ENCODE results near the gene RAB3D.
"Not testable (repeated sequence)": the region's sequence is repeated elsewhere in the genome, so short reads cannot be mapped to it uniquely, and the experiment has no call there.

Gene RAB3D

GRCh38 chr19:11338121-11338520 is 1.3 kb downstream of the RAB3D start:
- no peak for DNase-seq (ENCODE audit: low spot score)

DNA sequence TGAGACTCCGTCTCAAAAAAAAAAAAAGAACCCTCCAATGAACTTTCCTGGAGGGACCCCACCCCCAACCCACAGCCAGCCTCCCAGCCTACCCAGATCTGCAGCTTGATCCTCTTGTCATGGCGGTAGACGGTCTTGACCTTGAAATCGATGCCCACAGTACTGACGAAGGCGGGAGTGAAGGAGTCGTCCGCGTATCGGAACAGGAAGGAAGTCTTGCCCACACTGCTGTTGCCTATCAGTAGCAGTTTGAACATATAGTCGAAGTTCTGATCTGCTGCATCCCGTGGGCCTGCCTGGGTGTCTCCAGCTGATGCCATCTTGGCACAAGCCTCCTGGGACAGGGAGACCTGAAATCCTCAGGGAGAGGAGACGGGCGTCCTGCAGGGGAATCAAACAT is 2.4 kb downstream of the RAB3D start:
- DNase-seq (ENCODE audit: low spot score) = no peak

DNA sequence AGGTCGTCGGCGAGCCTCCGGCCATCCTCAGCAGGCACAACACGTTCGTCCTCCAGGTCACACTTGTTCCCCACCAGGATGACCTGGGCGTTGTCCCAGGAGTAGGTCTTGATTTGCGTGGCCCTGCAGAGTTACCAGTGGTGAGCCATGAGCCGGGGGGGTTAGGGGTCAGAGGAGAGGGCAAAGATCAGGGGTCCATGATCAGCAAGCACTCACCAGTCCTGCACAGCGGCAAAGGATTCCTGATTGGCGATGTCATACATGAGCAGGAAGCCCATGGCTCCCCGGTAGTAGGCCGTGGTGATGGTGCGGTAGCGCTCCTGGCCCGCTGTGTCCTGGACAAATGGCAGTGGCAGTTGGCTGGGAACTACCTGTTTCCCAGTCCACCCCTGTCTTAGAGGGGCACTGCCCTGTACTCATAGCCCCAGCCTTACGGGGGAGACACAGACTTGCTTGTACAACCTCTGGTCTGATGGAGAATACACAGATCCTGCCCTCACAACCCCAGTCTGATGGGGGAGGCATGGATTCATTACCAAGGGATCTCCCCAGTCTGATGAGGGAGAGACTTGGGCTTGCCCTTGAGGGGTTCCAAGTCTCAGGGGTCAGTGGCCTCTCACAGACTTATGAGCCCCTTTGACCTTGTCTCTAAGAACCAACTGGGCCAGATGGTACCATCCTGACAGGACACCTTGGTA is 3.9 kb downstream of the RAB3D start:
- DNase-seq (ENCODE audit: low spot score) = no peak

GRCh38 chr19:11333838-11334237 is 5.6 kb downstream of the RAB3D start:
- not testable (repeated sequence) for DNase-seq (ENCODE audit: low spot score)

DNA sequence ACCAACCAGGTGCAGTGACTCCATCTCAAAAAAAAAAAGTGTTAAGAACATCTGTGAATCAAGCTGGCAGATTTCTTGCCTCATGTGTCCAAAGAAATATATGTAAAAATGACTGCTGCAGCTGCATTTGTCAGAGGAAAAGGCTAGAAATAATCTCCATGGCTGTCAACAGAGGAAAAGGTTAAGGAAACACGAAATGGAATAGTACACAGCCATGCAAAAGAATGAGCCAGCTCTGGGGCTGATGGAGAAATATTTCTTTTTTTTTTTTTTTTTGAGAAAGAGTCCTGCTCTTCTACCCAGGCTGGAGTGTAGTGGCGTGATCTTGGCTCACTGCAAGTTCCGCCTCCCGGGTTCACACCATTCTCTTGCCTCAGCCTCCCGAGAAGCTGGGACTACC is 6.6 kb downstream of the RAB3D start:
- no peak for DNase-seq (ENCODE audit: low spot score)

- DNase-seq (ENCODE audit: low spot score) = no peak
Observed at GRCh38 chr19:11331502-11331901, 8.0 kb downstream of the RAB3D start.

DNA sequence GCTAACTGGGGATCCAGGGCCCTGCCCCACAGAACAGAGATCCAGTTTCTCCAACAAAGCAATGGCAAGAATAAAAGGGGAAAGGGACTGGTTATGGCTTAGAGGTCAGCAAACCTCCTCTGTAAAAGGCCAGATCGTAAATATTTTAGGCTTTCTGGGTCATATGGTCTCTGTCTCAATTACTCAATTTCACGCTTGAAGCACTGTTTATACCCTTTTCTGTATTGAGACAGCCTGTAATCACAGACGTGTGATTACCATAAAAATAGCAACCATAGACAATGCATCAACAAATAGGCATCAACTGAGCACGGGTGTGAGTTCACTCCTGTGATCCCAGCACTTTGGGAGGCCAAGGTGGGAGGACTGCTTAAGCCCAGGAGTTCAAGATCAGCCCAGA is 9.3 kb downstream of the RAB3D start:
- no peak for DNase-seq (ENCODE audit: low spot score)

- no peak for DNase-seq (ENCODE audit: low spot score)
Observed at GRCh38 chr19:11325544-11325943, 13.9 kb downstream of the RAB3D start.

DNA sequence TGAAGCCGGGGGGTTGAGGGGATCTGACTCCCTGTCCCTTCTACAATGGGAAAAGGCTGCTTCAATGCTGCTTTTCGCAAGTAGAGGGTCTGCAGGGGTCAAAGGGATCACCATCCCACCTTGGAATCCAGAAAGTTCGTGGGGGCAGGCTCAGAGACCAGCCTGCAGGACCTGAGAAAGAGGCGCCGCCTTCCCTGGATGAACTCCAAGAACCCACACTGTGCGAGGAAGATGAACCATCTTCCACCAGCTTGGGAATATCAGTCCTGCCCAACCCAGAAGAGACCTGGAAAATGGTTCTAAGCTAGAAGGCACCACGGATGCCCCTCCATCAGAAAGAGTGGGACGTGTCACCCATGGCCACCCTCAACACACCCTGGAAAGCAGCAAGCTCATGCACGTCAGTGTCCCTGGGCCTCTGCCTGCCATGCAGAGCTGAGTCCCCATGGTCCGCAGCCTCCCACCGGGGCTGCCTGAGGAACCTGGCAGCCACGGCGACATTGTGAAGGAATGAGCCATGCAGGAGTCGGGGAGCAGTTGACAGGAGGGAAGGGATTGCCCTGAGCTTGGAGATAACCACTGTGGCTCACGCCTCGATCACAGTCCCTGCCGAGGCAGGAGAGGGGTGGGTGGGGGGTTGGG is 14.6 kb downstream of the RAB3D start:
- DNase-seq (ENCODE audit: low spot score) = no peak

DNA sequence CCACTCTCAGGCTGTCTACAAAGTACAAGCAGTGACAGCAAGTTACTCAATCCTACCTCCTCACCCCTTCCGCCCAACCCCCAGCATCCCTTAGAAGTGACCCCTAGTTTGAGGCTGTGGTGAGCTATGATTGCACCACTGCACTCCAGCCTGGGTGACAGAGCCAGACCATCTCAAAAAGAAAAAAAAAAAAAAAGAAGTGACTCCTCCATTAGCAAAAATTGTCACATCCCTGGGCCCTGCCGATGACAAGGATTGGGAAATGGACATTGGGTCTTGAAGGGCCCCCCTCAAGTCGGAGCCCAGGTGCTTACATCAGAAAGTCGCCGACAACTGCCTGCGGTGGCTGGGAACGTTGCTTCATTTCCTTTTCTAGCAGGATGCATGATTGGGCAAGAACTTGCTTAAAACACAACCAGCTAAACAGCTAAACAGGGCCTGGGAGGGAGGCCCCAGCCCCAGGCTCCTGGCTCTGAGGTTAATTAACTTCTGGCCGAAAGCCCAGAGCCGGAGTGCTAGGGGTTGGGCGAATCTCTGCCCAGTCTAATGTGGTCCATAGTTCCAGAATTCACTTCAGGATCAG is 15.3 kb downstream of the RAB3D start:
- peak; percentile 23 for DNase-seq (ENCODE audit: low spot score)

- DNase-seq (ENCODE audit: low spot score) = no peak
Observed at GRCh38 chr19:11323601-11324078, 15.8 kb downstream of the RAB3D start.

DNA sequence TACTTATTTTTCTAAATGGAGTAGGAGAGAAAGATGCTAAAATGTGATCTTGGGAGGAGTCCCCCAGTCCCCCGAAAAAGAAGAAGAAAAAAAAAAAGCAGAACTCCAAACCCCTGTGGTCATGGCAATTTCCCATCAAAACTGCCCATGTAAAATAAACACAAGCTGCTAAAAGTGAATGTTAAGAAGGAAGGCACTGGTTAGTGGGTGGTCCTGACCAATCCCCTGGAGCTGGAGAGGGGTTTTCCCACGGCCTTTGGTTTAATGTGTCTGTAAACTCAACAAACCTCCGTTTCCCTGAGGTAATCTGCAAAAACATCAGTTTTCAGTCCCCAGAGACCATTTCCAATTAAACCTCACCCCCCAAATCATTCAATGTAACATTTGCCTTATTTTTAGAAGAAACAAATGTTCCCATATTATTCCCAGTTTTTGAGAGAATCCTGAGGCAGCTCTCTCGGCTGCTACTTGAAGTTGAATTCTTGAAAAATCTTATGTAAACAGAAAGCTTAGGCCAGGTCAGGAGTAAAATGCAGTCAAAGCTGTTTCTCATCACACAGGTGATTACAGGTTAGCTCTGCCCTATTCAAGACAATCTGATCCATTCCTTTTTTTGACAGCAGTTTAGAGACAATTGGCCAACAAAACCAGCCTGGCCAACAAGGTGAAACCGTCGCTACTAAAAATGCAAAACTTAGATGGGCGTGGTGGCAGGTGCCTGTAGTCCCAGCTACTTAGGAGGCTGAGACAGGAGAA is 17.0 kb downstream of the RAB3D start:
- DNase-seq (ENCODE audit: low spot score) = no peak

DNA sequence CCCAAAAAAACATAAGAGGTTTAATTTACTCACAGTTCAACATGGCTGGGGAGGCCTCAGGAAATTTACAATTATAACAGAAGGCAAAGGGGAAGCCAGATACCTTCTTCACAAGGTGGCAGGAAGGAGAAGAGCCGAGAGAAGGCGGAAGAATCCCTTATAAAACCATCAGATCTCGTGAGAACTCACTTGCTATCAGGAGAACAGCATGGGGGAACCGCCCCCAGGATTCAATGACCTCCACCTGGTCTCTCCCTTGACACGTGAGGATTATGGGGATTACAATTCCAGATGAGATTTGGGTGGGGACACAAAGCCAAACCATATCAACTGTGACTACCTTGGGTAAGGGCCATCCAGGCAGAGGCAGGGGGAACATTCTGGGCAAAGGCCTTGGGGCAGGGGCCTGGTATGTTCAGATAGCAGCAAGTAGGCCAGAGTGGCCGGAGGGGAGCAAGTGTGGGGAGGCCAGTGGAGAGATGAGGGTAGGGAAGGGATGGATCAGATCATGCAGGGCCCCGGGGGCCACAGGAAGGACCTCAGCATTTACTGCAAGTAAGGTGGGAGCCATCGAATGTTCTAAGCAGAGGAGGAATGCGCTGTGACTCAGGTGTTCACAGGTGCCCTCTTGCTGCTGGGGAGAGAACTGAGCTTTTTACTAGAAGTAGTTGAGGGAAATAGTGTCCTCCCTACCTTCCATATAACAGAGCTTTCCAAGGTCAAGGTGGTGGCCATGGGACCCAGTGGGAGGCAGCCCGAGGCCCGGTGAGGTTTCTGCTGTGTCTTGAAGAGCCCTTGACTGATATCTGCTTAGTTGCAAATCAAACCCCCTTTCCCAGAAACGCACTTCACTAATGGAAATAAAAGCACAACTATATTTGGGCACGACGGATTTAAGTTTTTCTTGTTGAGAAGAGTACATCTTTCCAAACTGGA is 18.0 kb downstream of the RAB3D start:
- DNase-seq (ENCODE audit: low spot score) = no peak

DNA sequence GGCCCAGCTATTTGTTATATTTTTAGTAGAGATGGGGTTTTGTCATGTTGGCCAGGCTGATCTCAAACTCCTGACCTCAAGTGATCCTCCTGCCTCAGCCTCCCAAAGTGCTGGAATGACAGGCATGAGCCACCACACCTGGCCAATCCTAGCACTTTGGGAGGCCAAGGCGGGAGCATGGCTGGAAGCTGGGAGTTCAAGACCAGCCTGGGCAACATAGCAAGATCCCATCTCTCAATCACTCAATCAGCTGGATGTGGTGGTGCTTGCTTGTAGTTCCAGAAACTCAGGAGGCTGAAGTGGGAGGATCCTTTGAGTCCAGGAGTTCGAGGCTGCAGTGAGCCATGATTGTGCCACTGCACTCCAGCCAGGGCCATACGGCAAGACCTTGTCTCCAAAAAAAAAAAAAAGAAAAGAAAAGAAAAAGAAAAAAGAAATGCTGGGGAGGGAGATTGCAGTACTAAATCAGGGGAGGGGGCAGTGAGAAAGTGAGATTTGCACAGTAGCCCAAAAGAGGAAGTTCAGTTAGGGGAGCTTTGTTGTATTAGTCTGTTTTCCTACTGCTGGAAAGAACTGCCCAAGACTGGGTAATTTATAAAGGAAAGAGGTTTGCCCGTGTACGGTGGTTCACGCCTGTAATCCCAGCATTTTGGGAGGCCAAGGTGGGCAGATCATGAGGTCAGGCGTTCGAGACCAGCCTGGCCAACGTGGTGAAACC is 19.0 kb downstream of the RAB3D start:
- DNase-seq (ENCODE audit: low spot score) = not testable (repeated sequence)

DNA sequence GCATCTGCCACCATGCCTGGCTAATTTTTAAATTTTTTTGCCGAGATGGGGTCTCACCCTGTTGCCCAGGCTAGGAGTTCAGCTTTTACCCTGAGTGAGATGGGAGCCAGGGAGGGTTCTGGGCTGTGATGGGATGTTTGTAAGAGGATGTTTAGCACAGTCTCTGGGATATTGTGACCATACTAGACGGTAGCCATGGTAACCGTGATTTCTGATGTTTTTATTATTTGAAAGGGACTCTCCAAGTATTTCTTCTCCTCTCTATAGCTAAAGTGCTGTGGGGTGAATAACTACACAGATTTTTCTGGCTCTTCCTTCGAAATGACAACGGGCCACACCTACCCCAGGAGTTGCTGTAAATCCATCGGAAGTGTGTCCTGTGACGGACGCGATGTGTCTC is 33.1 kb downstream of the RAB3D start:
- no peak for DNase-seq (ENCODE audit: low spot score)

DNA sequence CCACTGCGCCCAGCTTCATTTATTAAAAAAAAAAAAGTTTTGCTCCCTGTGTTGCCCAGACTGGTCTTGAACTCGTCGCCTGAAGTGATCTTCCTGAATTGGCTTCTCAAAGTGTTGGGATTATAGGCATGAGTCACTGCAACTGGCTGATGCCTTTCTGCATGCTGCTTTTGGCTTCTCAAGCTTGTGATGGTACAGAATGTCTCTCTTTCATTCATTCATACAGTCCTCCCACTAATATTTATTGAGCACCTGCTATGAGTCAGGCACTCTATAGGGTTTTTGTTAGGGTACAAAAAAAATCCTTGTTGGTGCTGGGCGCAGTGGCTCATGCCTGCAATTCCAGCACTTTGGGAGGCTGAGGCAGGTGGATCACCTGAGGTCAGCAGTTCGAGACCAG is 34.5 kb downstream of the RAB3D start:
- DNase-seq (ENCODE audit: low spot score) = no peak

GRCh38 chr19:11300811-11301120 is 38.7 kb downstream of the RAB3D start:
- DNase-seq (ENCODE audit: low spot score) = no peak

DNA sequence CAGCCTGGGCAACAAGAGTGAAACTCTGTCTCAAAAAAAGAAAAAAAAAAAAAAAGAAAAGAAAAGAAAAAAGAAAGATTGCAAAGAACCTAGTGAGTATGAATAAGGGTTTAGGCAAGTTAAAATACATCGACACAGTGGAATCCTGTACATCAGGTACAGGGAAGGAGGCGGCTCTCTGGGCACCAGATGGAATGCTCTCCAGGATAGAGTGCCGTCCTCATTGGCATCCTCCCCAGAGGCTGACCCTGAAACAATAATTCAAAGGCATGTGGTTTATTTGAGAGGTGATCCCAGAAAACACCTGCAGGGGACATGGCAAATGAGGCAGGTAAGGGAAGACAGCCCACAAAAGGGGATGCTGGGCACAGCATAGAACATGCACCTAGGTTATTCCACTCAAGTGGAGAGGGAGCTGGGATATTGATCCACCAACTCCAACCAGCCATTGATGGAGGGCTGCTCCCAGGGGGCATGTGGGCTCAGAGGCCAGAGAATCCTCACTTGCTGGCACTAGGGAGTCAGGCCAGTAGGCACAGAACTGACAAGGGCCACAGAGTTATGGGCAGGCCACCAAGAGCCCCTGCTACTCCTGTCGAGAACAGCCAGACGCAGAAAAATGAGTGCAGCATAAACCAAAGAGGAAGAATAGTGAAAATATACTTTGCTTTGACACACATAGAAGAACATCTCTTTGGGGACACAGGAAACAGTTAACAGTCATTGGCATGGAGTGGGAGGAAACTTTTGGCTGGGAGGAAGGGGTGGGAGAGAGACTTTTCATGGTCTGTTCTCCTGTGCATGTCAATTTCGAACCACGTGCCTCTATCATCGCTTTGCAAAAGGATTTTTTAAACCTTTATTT is 39.3 kb downstream of the RAB3D start:
- DNase-seq (ENCODE audit: low spot score) = no peak

GRCh38 chr19:11296264-11296663 is 43.2 kb downstream of the RAB3D start:
- DNase-seq (ENCODE audit: low spot score) = no peak

GRCh38 chr19:11295665-11296245 is 43.7 kb downstream of the RAB3D start, which contains the start of gene TSPAN16:
TSPAN16 (plus strand) TSS chr19:11296160; CDS start chr19:11296298, 138 bp downstream.
- no peak for DNase-seq (ENCODE audit: low spot score)

Data from CD4-positive, alpha-beta T cell treated with Interleukin-6 at 100 ng/mL for 8 hours (primary cell).